WTC11 (cell line): ENCODE results near the gene MAP4K4. TPM values are rescaled to one million over a fixed set of nuclear protein-coding genes. Genes with fewer than 3 reads are reported as not detected.

ENCODE experiments used
- ATAC-seq: fragments of 200-7000 bp; cut with Tn5 transposase; 2 replicates; pipeline ENCODE4 v1.10.0; 2021; ENCODE audit warnings: mild to moderate bottlenecking, moderate library complexity
- CTCF ChIA-PET: fragments of 300-600 bp; sonication (Branson Sonifier 250); formaldehyde crosslinking; loops from one replicate; lab custom pipeline; 2021; ENCODE audit warnings: antibody characterized with exemption; lab: Charles Lee
- POLR2A ChIA-PET: fragments of 350-600 bp; sonication (Branson Sonifier 250); formaldehyde crosslinking; loops from one replicate; lab custom pipeline; 2021; ENCODE audit warnings: antibody characterized with exemption; lab: Charles Lee
- DNase-seq: peaks from one replicate; pipeline ENCODE4 v3.0.0; 2021; ENCODE audit warnings: low spot score
- H3K27ac Mint-ChIP-seq: 2 replicates; pipeline ENCODE4 v1.8.0; 2021; ENCODE audit warnings: mixed read lengths
- H3K27me3 Mint-ChIP-seq: 2 replicates; pipeline ENCODE4 v1.8.0; 2021; ENCODE audit warnings: low read depth, mild to moderate bottlenecking, moderate library complexity, mixed read lengths
- H3K36me3 Mint-ChIP-seq: 2 replicates; pipeline ENCODE4 v1.8.0; 2021; ENCODE audit warnings: mixed read lengths
- H3K4me1 Mint-ChIP-seq: 2 replicates; pipeline ENCODE4 v1.8.0; 2022; ENCODE audit warnings: mixed read lengths
- H3K4me3 Mint-ChIP-seq: 2 replicates; pipeline ENCODE4 v1.8.0; 2021; ENCODE audit warnings: mild to moderate bottlenecking, moderate library complexity, mixed read lengths
- H3K9me3 Mint-ChIP-seq: 2 replicates; pipeline ENCODE4 v1.8.0; 2021; ENCODE audit warnings: mixed read lengths
- ATF3 ChIP-seq: sonication (generic); formaldehyde crosslinking; conservative IDR thresholded peaks from 2 replicates; pipeline ENCODE4 v1.8.1; 2022; ENCODE audit warnings: mild to moderate bottlenecking, missing genetic modification reagents
- CREB1 ChIP-seq: sonication (generic); formaldehyde crosslinking; IDR thresholded peaks from 2 replicates; pipeline ENCODE4 v1.8.0; 2023; ENCODE audit warnings: mild to moderate bottlenecking, missing genetic modification reagents
- CREM ChIP-seq: sonication (generic); formaldehyde crosslinking; IDR thresholded peaks from 2 replicates; pipeline ENCODE4 v1.8.1; 2022; ENCODE audit warnings: mild to moderate bottlenecking, missing genetic modification reagents, moderate library complexity
- CTCF ChIP-seq: fragments of 200-600 bp; IDR thresholded peaks from 2 replicates; pipeline ENCODE4 v1.8.0; 2022; ENCODE audit warnings: antibody characterized with exemption
- E2F1 ChIP-seq: sonication (generic); formaldehyde crosslinking; IDR thresholded peaks from 2 replicates; pipeline ENCODE4 v1.8.0; 2022; ENCODE audit warnings: mild to moderate bottlenecking, missing genetic modification reagents
- FOXP1 ChIP-seq: sonication (generic); formaldehyde crosslinking; IDR thresholded peaks from 2 replicates; pipeline ENCODE4 v1.8.0; 2022; ENCODE audit warnings: missing genetic modification reagents, mild to moderate bottlenecking, moderate library complexity, borderline replicate concordance
- GTF2I ChIP-seq: fragments of 250-450 bp; sonication (Bioruptor Pico); conservative IDR thresholded peaks from 2 replicates; pipeline ENCODE4 v1.4.0; 2021; ENCODE audit warnings: mild to moderate bottlenecking
- KAT7 ChIP-seq: sonication (generic); formaldehyde crosslinking; IDR thresholded peaks from 2 replicates; pipeline ENCODE4 v1.8.1; 2023; ENCODE audit warnings: missing genetic modification reagents, mild to moderate bottlenecking, borderline replicate concordance
- NR2C2 ChIP-seq: sonication (generic); formaldehyde crosslinking; IDR thresholded peaks from 2 replicates; pipeline ENCODE4 v1.8.0; 2022; ENCODE audit warnings: mild to moderate bottlenecking, missing genetic modification reagents
- NR3C1 ChIP-seq: sonication (generic); formaldehyde crosslinking; conservative IDR thresholded peaks from 2 replicates; pipeline ENCODE4 v1.8.1; 2023; ENCODE audit warnings: low read depth, mild to moderate bottlenecking, missing genetic modification reagents
- OVOL2 ChIP-seq: fragments of 250-450 bp; sonication (Bioruptor Pico); IDR thresholded peaks from 2 replicates; pipeline ENCODE4 v1.9.0; 2021; ENCODE audit warnings: mild to moderate bottlenecking, borderline replicate concordance
- PRRX2 ChIP-seq: fragments of 250-450 bp; sonication (Bioruptor Pico); IDR thresholded peaks from 2 replicates; pipeline ENCODE4 v1.8.0; 2021; ENCODE audit warnings: mild to moderate bottlenecking
- RORB ChIP-seq: fragments of 250-450 bp; sonication (Bioruptor Pico); IDR thresholded peaks from 2 replicates; pipeline ENCODE4 v1.9.0; 2021; ENCODE audit warnings: mild to moderate bottlenecking
- TEAD1 ChIP-seq: sonication (generic); formaldehyde crosslinking; IDR thresholded peaks from 2 replicates; pipeline ENCODE4 v1.8.0; 2022; ENCODE audit warnings: mild to moderate bottlenecking, missing genetic modification reagents
- TEAD4 ChIP-seq: sonication (generic); formaldehyde crosslinking; IDR thresholded peaks from 2 replicates; pipeline ENCODE4 v1.8.0; 2022; ENCODE audit warnings: mild to moderate bottlenecking, missing genetic modification reagents
- ZBTB43 ChIP-seq: sonication (generic); formaldehyde crosslinking; IDR thresholded peaks from 2 replicates; pipeline ENCODE4 v1.8.1; 2023; ENCODE audit warnings: mild to moderate bottlenecking, missing genetic modification reagents
- ZNF263 ChIP-seq: sonication (generic); formaldehyde crosslinking; IDR thresholded peaks from 2 replicates; pipeline ENCODE4 v1.8.1; 2022; ENCODE audit warnings: low read depth, mild to moderate bottlenecking, moderate library complexity, missing genetic modification reagents
- ZNF281 ChIP-seq: sonication (generic); formaldehyde crosslinking; IDR thresholded peaks from 2 replicates; pipeline ENCODE4 v1.8.0; 2023; ENCODE audit warnings: mild to moderate bottlenecking, missing genetic modification reagents
- ZNF396 ChIP-seq: fragments of 250-450 bp; sonication (Bioruptor Pico); IDR thresholded peaks from 2 replicates; pipeline ENCODE4 v1.8.0; 2021; ENCODE audit warnings: mild to moderate bottlenecking, moderate library complexity, borderline replicate concordance
- ZNF512 ChIP-seq: sonication (generic); formaldehyde crosslinking; IDR thresholded peaks from 2 replicates; pipeline ENCODE4 v1.8.1; 2022; ENCODE audit warnings: missing genetic modification reagents, borderline replicate concordance
- total RNA-seq: library from RNA; stranded (reverse); gene quantifications from 3 replicates; pipeline ENCODE4 v1.2.3, GENCODE V29; 2021

MAP4K4 gene
- total RNA-seq, 1 experiment from 2014 or later = 112 TPM

GRCh38 chr2:101859604-101860003 lies 162.1 kb downstream of the MAP4K4 start (continued):
- TF ChIP-seq NR2C2 (CRISPR knock-in tag) = no peak
- no peak for TF ChIP-seq CREB1 (CRISPR knock-in tag)
- TF ChIP-seq ZNF281 (CRISPR knock-in tag) = no peak
- TF ChIP-seq ZNF512 (CRISPR knock-in tag) = no peak

GRCh38 chr2:101860157-101860556 lies 162.7 kb downstream of the MAP4K4 start:
- no peaks in the 10 kb centered on the region for H3K27me3 Mint-ChIP-seq
- no peak overlapping the region for H3K27ac Mint-ChIP-seq
- ChIA-PET CTCF (interaction anchor here (0.7 kb wide), 1 partner anchor 23 kb away, joined by 3 read pairs; no protein-coding TSS in a partner anchor), POLR2A (no interaction called here)
- H3K4me1 Mint-ChIP-seq = peaks cover 15% of the 10 kb centered on the region
- peaks cover 41% of the 10 kb centered on the region for H3K36me3 Mint-ChIP-seq
- no peaks in the 10 kb centered on the region for H3K9me3 Mint-ChIP-seq
- DNase-seq (peak; percentile 36), ATAC-seq (peak; percentile 80)
- no peak for TF ChIP-seq FOXP1 (CRISPR knock-in tag)
- no peak for TF ChIP-seq TEAD4
- TF ChIP-seq E2F1 (CRISPR knock-in tag) = no peak
- no peak for TF ChIP-seq ZNF396 (CRISPR knock-in tag)
- no peak for TF ChIP-seq RORB (CRISPR knock-in tag)
- TF ChIP-seq KAT7 (CRISPR knock-in tag) = no peak
- no peak for TF ChIP-seq OVOL2 (CRISPR knock-in tag)
- TF ChIP-seq ZNF263 = no peak
- no peak for TF ChIP-seq CREM (CRISPR knock-in tag)
- TF ChIP-seq ZBTB43 = no peak
- no peak for TF ChIP-seq NR3C1 (CRISPR knock-in tag)
- TF ChIP-seq TEAD1 = no peak
- TF ChIP-seq ATF3 (CRISPR knock-in tag) = no peak
- no peak for TF ChIP-seq PRRX2 (CRISPR knock-in tag)
- no peak for TF ChIP-seq CTCF
- TF ChIP-seq GTF2I (CRISPR knock-in tag) = no peak
- H3K4me3 Mint-ChIP-seq = no peak overlapping the region
